Measurements from ENCODE around the gene VPS39. TPM values are rescaled to one million over a fixed set of nuclear protein-coding genes. Genes with fewer than 3 reads are reported as not detected.
A peak's percentile ranks its signal among the peaks of the same experiment; 100 is the strongest.

VPS39 gene
- total RNA-seq, 1 donor from 2014 or later = 25.0 TPM

DNA sequence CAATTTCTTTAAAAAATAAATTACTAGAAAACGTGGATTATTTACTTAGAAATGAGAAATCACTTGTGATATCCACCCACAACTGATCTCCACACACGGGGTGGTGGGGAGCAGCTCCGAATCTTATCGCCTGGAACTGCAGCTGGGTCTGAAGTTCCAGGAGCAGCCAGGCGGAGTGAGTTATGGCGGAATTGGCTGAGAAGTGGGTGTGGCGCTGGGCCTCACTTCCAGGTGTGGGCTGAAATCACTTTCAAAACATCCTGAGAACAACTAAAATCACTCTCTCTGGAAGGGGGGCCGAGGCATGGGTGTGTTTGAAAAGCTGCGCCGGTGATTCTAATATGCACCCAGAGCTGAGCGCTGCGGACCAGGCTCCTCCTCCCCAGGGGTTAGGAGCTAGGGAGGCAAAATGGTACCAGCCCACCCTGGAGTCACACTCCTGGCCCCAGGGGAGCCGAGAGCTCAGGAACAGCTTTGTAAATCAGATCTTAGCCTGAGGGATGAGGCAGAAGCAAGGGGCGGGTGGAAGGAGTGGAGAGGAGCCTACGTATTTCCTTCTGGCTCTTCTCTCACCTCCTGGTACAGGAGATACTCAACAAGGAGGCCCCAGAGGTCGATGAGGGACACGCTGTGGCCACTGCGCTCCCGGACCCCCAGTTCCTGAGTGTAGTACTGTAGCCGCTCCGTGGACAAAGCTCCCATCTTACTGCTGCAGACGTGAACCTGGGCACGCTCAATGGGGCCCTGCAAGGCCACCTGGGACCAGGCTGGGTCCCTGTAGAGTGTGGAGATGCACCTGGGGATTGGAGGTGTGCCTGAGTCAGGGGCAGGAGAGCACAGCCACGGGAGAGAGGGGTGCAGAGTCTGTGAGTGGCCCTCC lies 61.3 kb downstream of the VPS39 start:
- DNase-seq (ENCODE audit: low read depth in 2 of 2) = no peak

DNA sequence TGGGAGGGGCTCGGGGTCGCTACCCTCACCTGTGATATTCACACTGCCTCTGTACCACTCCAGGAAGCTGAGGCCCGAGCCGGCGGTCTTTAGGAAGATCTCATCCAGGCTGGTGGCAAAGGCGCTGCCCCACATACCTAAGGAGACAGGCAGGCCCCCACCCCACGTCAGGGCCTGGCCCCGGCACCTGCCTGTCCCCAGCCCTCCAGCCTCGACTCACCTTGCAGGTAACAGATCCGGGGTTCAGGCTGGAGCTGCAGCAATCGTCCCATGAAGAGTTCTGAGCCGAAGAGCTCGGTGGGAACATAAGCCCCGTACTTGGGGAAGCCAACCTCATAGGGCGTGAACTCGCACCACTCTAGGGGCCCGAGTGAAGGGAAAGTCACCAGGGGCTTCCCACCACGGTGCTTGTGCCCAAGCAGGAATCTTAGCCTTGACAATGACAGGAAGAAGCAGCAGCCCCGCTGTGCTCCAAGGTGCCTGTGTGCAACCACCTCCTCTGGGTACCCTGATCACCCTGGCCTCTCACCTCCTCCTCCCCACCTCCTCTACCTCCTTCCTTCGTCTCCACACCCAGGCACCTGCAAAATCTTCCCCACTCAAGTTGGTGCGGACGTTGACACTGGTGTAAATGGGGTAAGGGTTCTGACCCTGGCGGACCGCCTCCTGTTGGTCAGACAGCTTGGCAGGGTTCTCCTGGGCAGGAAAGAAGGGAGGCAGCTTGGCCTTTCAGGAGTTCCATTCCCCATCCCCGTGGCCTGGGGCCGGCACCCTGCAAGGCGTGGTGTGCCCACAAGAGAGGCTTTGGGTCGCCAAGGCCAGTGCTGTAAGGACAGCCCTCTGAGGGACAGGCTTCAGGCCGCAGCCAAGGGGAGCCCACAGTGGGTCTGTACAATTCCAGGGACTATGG lies 62.3 kb downstream of the VPS39 start:
- no peak for DNase-seq (ENCODE audit: low read depth in 2 of 2)

DNA sequence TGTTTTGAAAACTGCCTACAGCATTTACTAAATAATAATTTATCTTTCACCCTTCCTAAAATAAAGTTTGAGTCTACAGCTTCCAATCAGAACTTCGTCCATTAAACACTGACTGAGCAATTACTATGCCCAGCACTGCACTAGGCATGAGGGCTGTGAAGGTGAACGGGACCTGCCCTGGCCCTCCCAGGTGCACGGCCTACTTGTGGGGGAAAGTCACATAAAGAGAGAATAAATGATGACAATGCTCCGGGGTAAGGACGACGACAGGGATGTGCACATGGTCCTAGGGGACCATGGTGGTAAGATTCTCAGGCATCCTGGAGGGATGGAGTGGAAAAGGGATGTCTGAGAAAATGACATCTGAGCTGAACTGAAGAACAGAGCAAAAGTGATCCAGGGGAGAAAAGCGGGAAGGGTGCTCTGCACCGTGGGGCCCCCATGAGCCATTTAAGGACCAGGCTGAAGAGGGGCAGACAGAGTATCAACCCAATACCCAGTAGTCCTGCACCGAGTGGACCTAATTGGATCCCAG lies 63.2 kb downstream of the VPS39 start:
- DNase-seq (ENCODE audit: low read depth in 2 of 2) = no peak

DNA sequence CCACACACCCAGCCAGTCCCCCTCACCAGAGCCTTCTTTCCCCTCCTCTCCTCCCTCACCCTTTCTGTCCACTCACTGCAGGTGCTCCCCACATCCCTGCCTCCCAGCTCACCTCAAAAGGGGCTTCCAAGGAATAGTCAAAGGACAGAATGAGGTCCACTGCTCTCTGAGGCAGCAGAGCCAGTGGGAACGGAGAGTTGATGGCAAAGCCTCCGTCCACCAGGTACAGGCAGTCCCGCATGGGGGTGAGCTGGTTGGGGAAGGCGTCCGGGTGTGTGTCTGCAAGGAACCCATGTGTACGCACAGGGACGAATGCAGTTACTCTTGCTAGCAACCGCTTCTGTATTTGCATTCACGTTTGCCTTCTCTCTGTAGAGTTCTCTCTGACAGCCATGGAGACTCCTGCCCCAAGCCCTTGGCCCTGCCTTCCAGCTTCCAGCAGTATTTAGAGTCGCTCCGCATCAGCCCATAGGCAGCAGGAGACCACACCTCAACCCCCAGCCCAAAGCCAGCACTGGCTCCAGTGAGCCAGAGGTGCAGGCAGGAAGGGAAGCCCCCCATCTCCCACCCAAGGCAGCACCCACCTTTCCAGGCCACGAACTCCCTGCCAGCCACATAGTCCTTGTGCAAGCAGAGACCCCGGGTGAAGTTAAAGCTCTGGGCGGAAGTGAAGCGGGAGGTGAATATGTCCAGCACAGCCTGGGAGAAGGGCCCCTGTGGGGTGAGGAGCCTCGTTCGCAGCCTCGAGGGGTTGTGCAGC lies 64.1 kb downstream of the VPS39 start:
- DNase-seq (ENCODE audit: low read depth in 2 of 2) = no peak

DNA sequence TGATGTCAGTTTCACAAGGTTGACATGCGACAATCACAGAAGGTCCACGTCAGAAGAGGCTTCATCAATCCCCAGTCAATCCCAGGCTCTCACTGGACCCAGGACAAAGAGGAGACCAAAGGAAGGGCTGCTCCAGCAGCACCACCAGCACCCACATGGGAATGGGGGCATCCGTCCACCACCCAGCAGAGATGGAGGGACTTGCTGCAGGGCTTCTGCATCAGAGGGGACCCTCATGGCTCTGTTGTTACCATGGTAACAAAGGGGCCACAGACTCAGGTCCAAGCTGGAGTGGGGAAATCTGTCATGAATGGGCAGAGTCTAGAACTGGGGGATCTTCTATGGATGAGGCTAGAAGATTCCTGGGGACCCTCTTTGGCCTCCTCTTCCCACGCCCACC lies 64.7 kb downstream of the VPS39 start:
- no peak for DNase-seq (ENCODE audit: low read depth in 2 of 2)

DNA sequence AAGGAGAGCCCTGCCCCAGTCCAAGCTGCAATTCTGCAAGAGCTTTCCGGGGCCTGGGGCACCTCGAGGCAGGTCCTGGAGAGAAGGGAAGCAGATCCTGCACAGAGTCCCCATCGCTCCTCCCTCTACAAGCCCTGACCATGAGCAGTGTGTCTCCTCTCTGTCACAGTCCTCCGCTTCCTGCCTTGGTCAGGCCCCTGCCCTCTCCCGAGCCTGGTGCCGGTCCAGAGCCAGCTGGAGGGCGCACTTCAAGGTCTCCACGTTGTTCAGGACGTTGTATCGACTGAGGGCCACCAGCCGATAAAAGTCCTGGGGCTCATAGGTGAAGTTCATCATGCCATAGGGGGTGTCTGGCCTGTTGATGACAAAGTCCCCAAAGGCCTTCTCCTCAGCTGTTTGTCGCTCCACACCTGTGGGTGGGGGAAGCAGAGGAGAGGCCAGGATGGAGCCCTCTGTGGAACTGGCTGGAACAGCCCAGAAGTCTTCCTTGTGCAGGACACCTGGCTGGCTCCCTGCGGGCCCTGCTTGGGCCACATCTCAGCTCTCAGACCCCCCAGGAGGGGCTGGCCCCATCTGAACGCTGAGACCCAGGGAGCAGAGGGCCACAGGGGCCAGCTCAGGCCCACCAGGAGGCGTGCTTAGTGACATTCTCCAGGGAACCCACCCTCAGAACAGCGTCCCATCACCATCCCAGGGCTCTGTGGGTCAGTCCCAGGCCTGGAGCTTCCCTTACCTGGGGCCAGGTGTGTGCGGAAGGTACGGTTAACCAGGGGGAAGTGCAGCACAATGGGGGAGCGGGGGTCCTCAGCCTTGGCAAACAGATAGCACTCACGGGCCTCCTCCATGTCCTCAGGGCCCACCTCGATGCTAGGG lies 66.1 kb downstream of the VPS39 start:
- no peak for DNase-seq (ENCODE audit: low read depth in 2 of 2)

DNA sequence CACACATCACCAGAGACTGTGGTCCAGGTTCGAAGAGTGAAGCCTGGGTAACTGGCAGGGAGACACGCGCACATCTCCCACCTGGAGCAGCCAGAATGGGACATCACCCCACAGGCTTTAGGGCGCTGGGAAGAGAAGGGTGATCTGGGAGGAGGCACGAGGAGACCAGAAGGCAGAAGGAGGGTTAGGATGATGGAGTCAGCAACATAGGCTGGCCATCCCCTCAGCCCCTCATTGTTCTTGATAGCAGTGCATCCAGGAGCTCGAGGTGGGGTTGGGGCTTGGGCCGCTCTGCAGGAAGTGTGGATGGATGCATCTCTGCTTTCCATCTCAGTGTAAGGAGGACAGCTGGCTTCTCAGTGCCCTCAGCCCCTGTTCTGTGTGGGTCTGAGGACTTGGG lies 66.9 kb downstream of the VPS39 start:
- no peak for DNase-seq (ENCODE audit: low read depth in 2 of 2)

DNA sequence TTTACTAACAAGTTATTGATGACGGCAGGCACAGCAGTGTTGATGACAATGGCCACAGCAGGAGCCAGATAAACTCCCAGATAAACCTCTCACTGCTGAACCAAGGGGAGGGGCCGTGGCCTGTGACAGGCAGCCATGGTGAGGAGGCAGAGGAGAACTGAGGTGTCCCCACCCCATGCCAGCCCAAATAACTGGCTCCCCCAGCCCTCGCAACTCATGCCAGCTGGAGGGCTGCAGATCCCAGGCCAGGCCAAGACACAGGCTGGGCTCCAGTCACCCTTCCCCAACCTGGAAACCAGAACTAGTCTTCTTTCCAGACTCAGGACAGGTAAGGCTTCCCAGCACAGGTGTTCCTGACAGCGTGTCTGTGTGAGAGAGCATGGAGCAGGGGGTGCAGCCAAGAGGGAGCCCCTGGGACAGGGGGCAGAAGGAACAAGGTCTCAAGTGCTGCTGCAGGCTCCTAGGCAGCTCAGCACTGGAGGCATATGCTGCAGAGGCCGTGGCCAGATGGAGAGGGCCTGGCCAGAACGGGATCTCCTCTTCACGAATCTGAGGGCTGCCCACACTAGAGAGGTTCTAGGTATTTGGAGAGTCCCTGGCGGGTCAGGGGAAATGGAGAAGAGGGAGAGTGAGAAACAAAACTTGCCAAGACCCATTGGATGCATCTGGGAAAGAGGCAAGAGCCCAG lies 67.6 kb downstream of the VPS39 start:
- DNase-seq (ENCODE audit: low read depth in 2 of 2) = no peak

DNA sequence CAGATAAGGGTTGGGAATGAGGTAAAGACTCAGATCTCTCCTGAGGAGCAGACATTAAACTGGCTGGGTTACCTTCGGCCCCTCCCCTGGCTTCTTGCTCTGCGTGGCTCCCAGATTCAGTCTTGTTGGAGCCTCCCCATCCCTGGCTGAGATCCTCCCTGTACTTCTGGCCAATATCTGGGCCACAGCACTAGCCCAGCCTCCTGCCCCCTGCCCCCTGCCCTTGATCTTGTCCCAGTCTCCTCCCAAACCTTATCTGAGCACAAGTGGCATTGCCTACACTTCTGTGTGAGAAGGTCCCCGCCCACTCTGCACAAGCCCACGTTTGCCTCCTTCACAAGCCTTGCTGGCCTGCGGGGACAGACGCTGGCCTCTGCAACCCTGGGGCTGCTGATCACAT lies 68.5 kb downstream of the VPS39 start:
- DNase-seq (ENCODE audit: low read depth in 2 of 2) = no peak

DNA sequence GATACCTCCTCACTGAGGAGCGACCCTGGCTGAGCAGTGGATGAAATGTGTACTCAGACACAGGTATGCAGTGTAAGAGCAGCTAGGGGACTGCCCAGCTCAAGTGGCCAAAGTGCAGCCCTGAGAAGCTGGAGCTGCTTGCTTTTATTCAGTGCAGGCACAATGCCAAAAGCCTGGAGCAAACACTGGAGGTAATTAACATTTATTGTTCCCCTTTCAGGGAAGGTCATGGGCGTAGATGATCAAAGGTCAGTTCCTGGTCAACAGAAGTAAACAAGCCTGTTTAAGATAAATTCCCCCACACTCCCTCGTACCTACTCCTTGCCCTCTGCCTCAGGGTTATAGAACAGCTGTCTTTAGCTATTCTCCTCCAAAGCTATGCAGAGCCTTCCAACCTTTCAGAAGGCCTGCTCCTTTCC lies 69.1 kb downstream of the VPS39 start:
- DNase-seq (ENCODE audit: low read depth in 2 of 2) = no peak

DNA sequence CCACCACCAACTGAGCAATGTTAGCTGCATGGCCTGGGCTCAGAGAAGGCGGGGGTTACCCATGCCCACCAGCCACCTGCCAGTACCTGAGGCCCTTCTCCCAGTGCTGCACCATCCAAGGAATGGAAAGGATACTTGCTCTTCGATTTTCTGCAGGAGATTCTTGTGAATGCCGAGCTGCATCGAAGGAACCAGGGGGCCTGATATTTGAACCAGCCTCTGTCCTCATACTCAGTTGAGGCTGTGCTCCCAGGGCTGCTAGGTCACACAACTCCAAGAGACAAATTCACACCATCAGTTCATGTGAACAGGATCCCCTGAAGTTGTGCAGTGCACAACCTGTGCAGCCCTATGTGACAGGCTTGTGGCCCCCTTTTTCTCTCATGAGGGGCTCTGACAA lies 69.7 kb downstream of the VPS39 start:
- DNase-seq (ENCODE audit: low read depth in 2 of 2) = no peak

DNA sequence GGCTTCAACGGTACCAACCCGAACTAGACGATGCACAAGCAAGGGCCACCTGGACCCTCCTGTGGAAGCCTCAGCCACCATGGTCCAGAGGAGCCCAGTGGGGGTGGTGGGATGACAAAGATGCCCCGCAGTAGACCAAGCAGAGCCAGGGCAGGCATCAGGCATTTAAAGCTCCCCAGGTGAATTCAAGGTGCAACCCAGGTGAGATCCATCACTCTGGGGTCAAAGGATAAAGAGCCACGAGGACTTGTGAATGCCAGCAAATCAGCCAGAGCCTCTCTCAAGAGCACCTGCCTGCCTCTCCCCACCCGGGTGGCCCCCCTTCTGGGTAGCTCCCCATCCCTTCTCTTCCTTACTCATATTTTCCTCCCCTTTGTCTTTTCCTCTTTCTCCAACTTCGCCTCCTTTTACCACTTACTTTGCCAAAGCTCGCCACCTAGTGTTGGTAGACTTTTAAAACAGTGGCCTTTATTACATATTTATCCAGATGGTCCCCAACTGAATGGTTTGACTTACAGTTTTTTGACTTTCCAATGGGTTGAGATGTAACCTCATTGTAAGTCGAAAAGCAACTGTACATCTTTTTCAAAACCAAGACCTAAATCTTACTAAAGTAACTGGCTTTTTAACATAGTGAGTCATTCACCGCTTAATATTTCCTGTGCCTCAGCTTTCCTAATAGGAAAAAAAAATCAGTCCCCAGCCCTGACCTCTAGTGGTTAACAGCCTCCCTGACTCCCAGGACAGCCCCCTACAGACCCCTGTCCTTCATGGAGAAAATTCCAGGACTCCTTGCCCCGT lies 70.4 kb downstream of the VPS39 start:
- peak; percentile 31 to 57 for DNase-seq (ENCODE audit: low read depth in 2 of 2)

DNA sequence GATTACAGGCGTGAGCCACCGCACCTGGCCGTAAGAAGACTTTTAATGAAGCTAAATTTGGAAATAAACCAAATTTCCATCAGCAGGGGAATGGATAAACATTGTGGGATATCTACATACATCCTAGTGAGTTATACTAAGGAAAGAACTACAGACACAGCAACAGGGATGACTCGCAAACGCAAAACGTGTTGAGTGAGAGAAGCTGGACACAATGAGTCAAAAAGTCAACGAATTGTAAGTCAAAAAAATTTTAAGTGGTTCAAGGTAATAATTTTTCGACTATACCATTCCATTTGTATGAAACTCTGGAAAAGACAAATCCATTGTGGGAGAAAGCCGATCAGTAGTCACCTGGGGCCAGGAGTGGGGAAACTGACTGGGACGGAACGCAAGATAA lies 71.6 kb downstream of the VPS39 start:
- no peak for DNase-seq (ENCODE audit: low read depth in 2 of 2)

DNA sequence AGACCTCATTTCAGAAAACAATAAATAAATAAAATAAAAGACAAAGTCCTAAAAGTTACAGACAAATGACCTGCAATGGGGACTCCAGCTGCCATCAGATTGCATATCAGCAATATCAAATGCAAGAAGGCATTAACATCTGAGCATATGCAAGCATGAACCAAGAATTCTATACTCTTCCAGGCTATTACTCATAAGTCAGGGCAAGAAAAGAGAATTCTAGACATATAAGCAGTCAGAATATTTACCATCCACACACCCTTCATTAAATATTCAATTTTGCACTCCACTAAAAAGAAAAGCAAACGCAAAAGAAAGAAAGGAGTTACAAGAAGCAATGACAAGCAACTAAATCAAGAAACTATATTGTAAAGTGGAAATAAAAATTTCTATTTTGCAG lies 72.8 kb downstream of the VPS39 start:
- no peak for DNase-seq (ENCODE audit: low read depth in 2 of 2)

DNA sequence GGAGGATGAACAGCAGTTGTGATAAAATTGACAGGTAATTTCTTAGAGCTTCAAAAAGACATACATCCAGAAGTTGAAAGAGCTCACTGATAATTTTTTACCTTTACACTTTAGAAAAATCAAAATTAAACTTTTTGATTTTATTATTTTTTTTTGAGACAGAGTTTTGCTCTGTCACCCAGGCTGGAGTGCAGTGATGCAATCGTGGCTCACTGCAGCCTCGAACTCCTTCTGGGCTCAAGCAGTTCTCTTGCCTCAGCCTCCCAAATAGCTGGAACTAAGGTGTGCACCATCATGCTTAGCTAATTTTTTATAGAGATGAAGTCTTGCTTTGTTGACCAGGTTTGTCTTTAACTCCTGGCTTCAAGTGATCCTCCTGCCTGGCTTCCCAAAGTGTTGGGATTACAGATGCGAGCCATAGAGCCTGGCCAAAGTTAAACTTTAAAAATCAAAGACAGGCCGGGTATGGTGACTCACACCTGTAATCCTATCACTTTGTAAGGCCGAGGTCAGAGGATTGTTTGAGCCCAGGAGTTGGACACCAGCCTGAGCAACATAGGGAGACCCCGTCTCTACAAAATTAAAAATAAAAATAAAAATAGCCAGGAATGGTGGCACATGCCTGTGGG lies 73.4 kb downstream of the VPS39 start:
- no peak for DNase-seq (ENCODE audit: low read depth in 2 of 2)

DNA sequence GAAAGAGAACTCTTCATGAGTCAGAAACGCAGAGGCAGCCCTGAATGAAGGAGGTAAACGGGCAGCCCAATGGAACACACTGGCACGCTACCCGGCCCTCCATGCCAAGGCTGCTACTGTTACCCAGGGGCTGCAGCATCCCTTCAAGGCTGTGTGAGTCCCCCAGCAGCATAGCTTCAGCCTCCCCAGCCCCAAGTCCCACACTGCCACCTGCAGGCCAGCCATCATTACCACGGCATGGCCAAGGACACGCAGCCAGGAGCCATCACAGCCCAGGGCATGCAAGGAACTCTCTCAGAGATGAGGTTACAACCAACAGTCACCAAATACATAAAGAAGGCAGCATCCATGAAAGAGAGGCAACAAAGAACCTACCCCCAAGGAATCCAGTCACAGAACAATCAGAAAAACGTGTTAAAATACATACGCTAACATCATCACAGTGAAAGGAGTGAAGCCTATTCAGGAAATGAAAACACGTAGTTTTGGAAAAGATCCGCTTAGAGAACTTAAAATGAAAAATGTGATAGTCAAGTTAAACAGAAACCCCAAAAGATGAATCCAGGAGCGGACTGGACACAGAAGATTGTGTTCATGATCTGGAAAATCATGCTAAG lies 74.1 kb downstream of the VPS39 start:
- DNase-seq (ENCODE audit: low read depth in 2 of 2) = peak in 1 of 2 donors; percentile 63

DNA sequence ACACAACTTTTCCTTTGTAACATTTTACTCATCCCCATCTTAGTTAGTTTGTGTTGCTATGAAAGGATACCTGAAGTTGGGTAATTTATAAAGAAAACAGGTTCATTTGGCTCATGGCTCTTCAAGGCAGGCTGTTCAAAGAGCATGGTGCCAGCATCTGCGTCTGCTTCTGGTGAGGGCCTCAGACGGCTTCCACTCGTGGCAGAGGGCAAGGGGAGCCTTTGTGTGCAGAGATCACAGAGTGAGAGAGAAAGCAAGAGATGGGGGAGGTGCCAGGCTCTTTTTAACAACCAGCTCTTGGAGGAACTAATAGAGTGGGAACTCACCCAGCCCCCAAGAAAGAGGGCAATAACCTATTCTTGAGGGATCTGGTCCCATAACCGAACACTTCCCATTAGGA lies 74.7 kb downstream of the VPS39 start:
- DNase-seq (ENCODE audit: low read depth in 2 of 2) = no peak
